ENCODE results near the gene MBNL1. TPM values are rescaled to one million over a fixed set of nuclear protein-coding genes. Genes with fewer than 3 reads are reported as not detected.
A peak's percentile ranks its signal among the peaks of the same experiment; 100 is the strongest.

Gene MBNL1
- total and polyA plus RNA-seq, 2 of the 4 experiments (the other 2 are of a cell fraction): 127 to 664 TPM

DNA sequence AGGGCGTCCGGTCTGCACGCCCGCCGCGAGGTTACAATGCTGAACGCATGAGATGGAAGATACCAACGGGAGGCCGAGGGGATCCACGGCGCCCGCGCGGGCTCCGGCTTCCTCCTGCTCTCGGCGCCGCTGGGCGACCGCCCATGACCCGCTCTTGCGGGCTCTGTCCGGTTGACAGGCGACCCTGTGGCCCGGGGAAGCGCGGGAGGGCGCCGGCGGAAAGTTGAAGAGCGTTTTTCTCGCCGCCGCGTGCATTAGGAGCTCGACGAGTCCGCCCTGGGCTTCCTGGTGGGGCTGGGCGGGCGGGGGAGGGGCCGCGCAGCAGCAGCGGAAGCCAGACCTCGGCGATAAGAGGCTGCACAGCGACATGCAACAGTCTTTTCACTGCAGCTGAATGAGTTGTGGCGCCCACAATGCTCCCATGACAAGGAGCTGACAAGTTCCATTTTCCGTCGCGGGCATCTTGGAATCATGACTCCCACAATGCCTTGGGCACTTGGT lies at the start of gene MBNL1 (continued):
- TF ChIP-seq FOS (IDR thresholded peaks at IDR 0.05; ENCODE audit: low read depth, low read length) (no peak), BHLHE40 (IDR thresholded peaks at IDR 0.05; ENCODE audit: low read depth, low read length) (no peak), MAZ (IDR thresholded peaks at IDR 0.05; ENCODE audit: borderline replicate concordance, low read depth, low read length) (no peak), POLR2A (IDR thresholded peaks at IDR 0.05; ENCODE audit: low read depth, low read length) (peak; percentile 84), RAD21 (IDR thresholded peaks at IDR 0.05; ENCODE audit: low read length) (0 out of 2 replicates have a peak, but pooled peaks have one; percentile 11), SMC3 (IDR thresholded peaks at IDR 0.05; ENCODE audit: low read depth, low read length) (no peak)

DNA sequence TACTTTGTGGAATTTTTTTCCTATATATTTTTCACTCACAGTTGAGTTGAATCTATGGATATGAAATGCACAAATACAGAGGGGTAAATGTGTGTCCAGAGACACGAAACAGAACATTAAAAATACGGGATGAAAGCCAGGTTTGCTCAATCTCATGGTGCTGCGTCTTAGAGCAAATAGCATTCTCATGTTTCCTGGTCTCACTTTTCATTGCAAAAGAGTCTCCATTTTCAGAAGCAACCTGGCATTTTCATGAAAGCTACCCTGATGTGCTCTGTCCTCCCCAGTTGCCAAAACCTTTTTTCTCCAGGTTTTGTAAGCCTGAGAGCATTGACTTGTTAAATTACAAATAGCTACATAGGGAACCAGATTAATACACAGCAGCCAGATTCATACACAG lies 49.5 kb upstream of the MBNL1 start:
- Histone ChIP-seq H3K14ac (replicated peaks; ENCODE audit: low read depth, low read length) (no peak overlapping the region), H3K4ac (ENCODE audit: low read depth, low read length) (no peak overlapping the region), H3K9me1 (ENCODE audit: insufficient read depth, low read length) (no peaks in the 10 kb centered on the region), H3K79me1 (ENCODE audit: low read depth in 1 of 2, low read length in 2 of 2) (no peaks in the 10 kb centered on the region), H2BK5ac (ENCODE audit: low read depth, low read length, poor library complexity, severe bottlenecking) (no peak overlapping the region), H3K9me3 (ENCODE audit: control insufficient read depth, insufficient read depth, low read length) (no peaks in the 10 kb centered on the region), H3K27ac (ENCODE audit: insufficient read depth, low read length) (no peak overlapping the region), H2BK15ac (ENCODE audit: low read depth, low read length) (no peak overlapping the region), H3K9ac (ENCODE audit: low read depth, low read length) (no peak overlapping the region), H3K36me3 (ENCODE audit: control insufficient read depth, insufficient read depth, low read length) (no peaks in the 10 kb centered on the region), H3K56ac (ENCODE audit: extremely low read depth, insufficient read depth, low read length) (no peak overlapping the region), H3K23ac (ENCODE audit: low read depth, low read length) (no peak overlapping the region), H2AFZ (replicated peaks; ENCODE audit: low read length, poor library complexity) (no peak overlapping the region), H3K4me3 (ENCODE audit: insufficient read depth, low read depth, low read length) (no peak overlapping the region), H2AK5ac (ENCODE audit: low read depth, low read length) (no peak overlapping the region), H4K20me1 (ENCODE audit: insufficient read depth, low read length) (no peaks in the 10 kb centered on the region), H2AK9ac (replicated peaks; ENCODE audit: low read depth, low read length, poor library complexity) (no peak overlapping the region), H3K4me2 (ENCODE audit: low read depth, low read length) (peak overlapping the region; percentile 25; the same call in 1 of the 2 replicates), H2BK120ac (ENCODE audit: low read depth, low read length) (no peak overlapping the region), H4K5ac (ENCODE audit: low read depth, low read length) (no peak overlapping the region), H3K27me3 (ENCODE audit: control insufficient read depth, insufficient read depth, low read length) (no peaks in the 10 kb centered on the region), H2BK20ac (ENCODE audit: low read depth, low read length) (no peak overlapping the region), H3K18ac (ENCODE audit: low read depth, low read length) (no peak overlapping the region), H4K91ac (ENCODE audit: insufficient read depth, low read depth, low read length) (no peak overlapping the region), H4K8ac (ENCODE audit: low read depth in 2 of 2, low read length in 2 of 2) (no peak overlapping the region), H3K4me1 (ENCODE audit: control insufficient read depth, insufficient read depth, low read length) (no peaks in the 10 kb centered on the region)
- in situ Hi-C loops (cut with MboI; ENCODE audit: low sequenced_read_pairs): no loop called here
- DNase-seq: no peak
- WGBS, 2 experiments (ENCODE audit: extremely low coverage in 2 of 2, insufficient read length in 1 of 2): 43% methylated on average over 1 of the region's 3 CpGs; no CpG with 5 or more reads in 1 of the 2 experiments
- dilution Hi-C loops (cut with HindIII; ENCODE audit: low sequenced_read_pairs, unreplicated experiment): no loop called here
- BruUV-seq (replicated peaks): no TSS peak
- CTCF ChIA-PET: no interaction called here
- intact Hi-C loops (cut with micrococcal nuclease): loop anchor here (10.0 kb wide), 1 partner anchor 46 kb away; the partner anchor contains the start of gene MBNL1
- ATAC-seq (ENCODE audit: low read depth): no peak; the same call in 1 of the 2 replicates
- POLR2A ChIA-PET (ENCODE audit: unreplicated experiment): no interaction called here
- TF ChIP-seq CHD1 (IDR thresholded peaks at IDR 0.05; ENCODE audit: low read depth, low read length): no peak
- no peak for TF ChIP-seq POLR2A (IDR thresholded peaks at IDR 0.05; ENCODE audit: low read depth, low read length)
- no peak for TF ChIP-seq RAD21 (IDR thresholded peaks at IDR 0.05; ENCODE audit: low read length)
- TF ChIP-seq MXI1 (IDR thresholded peaks at IDR 0.05; ENCODE audit: borderline replicate concordance, low read depth, low read length): no peak
- no peak for TF ChIP-seq MAZ (IDR thresholded peaks at IDR 0.05; ENCODE audit: borderline replicate concordance, low read depth, low read length)
- TF ChIP-seq CEBPB (IDR thresholded peaks at IDR 0.05; ENCODE audit: low read depth, low read length): no peak
- no peak for TF ChIP-seq RFX5 (IDR thresholded peaks at IDR 0.05; ENCODE audit: low read depth, low read length)
- TF ChIP-seq, protein P1, sequence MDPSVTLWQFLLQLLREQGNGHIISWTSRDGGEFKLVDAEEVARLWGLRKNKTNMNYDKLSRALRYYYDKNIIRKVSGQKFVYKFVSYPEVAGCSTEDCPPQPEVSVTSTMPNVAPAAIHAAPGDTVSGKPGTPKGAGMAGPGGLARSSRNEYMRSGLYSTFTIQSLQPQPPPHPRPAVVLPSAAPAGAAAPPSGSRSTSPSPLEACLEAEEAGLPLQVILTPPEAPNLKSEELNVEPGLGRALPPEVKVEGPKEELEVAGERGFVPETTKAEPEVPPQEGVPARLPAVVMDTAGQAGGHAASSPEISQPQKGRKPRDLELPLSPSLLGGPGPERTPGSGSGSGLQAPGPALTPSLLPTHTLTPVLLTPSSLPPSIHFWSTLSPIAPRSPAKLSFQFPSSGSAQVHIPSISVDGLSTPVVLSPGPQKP (IDR thresholded peaks at IDR 0.05; ENCODE audit: borderline replicate concordance, low read depth, low read length): no peak
- no peak for TF ChIP-seq NFE2L2 (IDR thresholded peaks at IDR 0.05; ENCODE audit: low read depth, low read length)
- TF ChIP-seq FOS (IDR thresholded peaks at IDR 0.05; ENCODE audit: low read depth, low read length): no peak
- TF ChIP-seq RCOR1 (IDR thresholded peaks at IDR 0.05; ENCODE audit: insufficient replicate concordance, low read length): no peak
- TF ChIP-seq SMC3 (IDR thresholded peaks at IDR 0.05; ENCODE audit: low read depth, low read length): no peak
- TF ChIP-seq, protein P2, sequence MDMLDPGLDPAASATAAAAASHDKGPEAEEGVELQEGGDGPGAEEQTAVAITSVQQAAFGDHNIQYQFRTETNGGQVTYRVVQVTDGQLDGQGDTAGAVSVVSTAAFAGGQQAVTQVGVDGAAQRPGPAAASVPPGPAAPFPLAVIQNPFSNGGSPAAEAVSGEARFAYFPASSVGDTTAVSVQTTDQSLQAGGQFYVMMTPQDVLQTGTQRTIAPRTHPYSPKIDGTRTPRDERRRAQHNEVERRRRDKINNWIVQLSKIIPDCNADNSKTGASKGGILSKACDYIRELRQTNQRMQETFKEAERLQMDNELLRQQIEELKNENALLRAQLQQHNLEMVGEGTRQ (IDR thresholded peaks at IDR 0.05; ENCODE audit: low read depth, low read length): no peak
